ENCODE results near the gene CYP4F8.
"Not testable (repeated sequence)": the region's sequence is repeated elsewhere in the genome, so short reads cannot be mapped to it uniquely, and the experiment has no call there.

Gene CYP4F8

GRCh38 chr19:15614507-15615379 is at the start of gene CYP4F8:
CYP4F8 (plus strand) TSS chr19:15615218; CDS start chr19:15615617, 399 bp downstream.
- no peak for DNase-seq

- no peak for DNase-seq
Measured at GRCh38 chr19:15570420-15570819, 44.6 kb upstream of the CYP4F8 start.

GRCh38 chr19:15575406-15575805 is 39.6 kb upstream of the CYP4F8 start:
- no peak for DNase-seq

GRCh38 chr19:15576526-15577156 is 38.4 kb upstream of the CYP4F8 start:
- DNase-seq, result no peak

GRCh38 chr19:15577184-15577771 is 37.7 kb upstream of the CYP4F8 start:
- no peak for DNase-seq

- DNase-seq, result no peak
Measured at GRCh38 chr19:15583346-15583745, 31.7 kb upstream of the CYP4F8 start.

- no peak for DNase-seq
Measured at GRCh38 chr19:15584095-15584494, 30.9 kb upstream of the CYP4F8 start.

GRCh38 chr19:15584541-15585115 is 30.4 kb upstream of the CYP4F8 start:
- peak; percentile 51 for DNase-seq

- no peak for DNase-seq
Measured at GRCh38 chr19:15587663-15588062, 27.4 kb upstream of the CYP4F8 start.

- DNase-seq, result no peak
Measured at GRCh38 chr19:15588265-15588664, 26.8 kb upstream of the CYP4F8 start.

- DNase-seq, result no peak
Measured at GRCh38 chr19:15589760-15590451, 25.1 kb upstream of the CYP4F8 start.

GRCh38 chr19:15591796-15592195 is 23.2 kb upstream of the CYP4F8 start:
- no peak for DNase-seq

GRCh38 chr19:15592506-15592905 is 22.5 kb upstream of the CYP4F8 start:
- not testable (repeated sequence) for DNase-seq

- not testable (repeated sequence) for DNase-seq
Measured at GRCh38 chr19:15593766-15594165, 21.3 kb upstream of the CYP4F8 start.

- DNase-seq, result no peak
Measured at GRCh38 chr19:15595069-15595468, 19.9 kb upstream of the CYP4F8 start.

- not testable (repeated sequence) for DNase-seq
Measured at GRCh38 chr19:15607978-15608925, 6.8 kb upstream of the CYP4F8 start.

- no peak for DNase-seq
Measured at GRCh38 chr19:15609261-15609660, 5.8 kb upstream of the CYP4F8 start.

GRCh38 chr19:15612342-15612741 is 2.7 kb upstream of the CYP4F8 start:
- no peak for DNase-seq

- no peak for DNase-seq
Measured at GRCh38 chr19:15613338-15613737, 1.7 kb upstream of the CYP4F8 start.

GRCh38 chr19:15615526-15615925 is 508 bp downstream of the CYP4F8 start:
- DNase-seq, result no peak

GRCh38 chr19:15616183-15616582 is 1.2 kb downstream of the CYP4F8 start:
- DNase-seq, result no peak

All from NCI-H2171 treated with DMSO at 0.1 percent for 48 hours (cell line).